PC-3 (cell line): ENCODE measurements around the gene SPG7. TPM values are rescaled to one million over a fixed set of nuclear protein-coding genes. Genes with fewer than 3 reads are reported as not detected.

Experiments
- ATAC-seq: fragments of 200-7000 bp; cut with Tn5 transposase; 2 replicates; pipeline ENCODE4 v1.9.1; 2020; ENCODE audit warnings: mild to moderate bottlenecking, moderate library complexity
- BruUV-seq: library from RNA; stranded (reverse); fragments of 400-500 nt; replicated peaks from 2 replicates; lab custom pipeline; 2021; lab: Mats Ljungman, UMichigan
- CTCF ChIA-PET: fragments of 300-600 bp; sonication (Branson Sonifier 250); formaldehyde crosslinking; loops from one replicate; lab custom pipeline; 2022; ENCODE audit warnings: antibody characterized with exemption; lab: Charles Lee
- POLR2A ChIA-PET: fragments of 300-600 bp; sonication (Branson Sonifier 250); formaldehyde crosslinking; loops from one replicate; lab custom pipeline; 2022; ENCODE audit warnings: antibody characterized with exemption; ENCODE audit not compliant: unreplicated experiment; lab: Charles Lee
- DNase-seq: peaks from one replicate; pipeline ENCODE4 v3.0.0-alpha.2; 2015
- H2AFZ ChIP-seq: fragments of 300-600 bp; sonication (generic); 2 replicates; pipeline ENCODE4 v1.6.0; 2016; ENCODE audit warnings: antibody characterized with exemption, low read length
- H3F3A ChIP-seq: fragments of 300-600 bp; sonication (generic); one replicate; pipeline ENCODE4 v1.6.0; 2017; ENCODE audit warnings: antibody characterized with exemption, low read length, control low read depth, mild to moderate bottlenecking; ENCODE audit not compliant: unreplicated experiment
- H3K27ac ChIP-seq: fragments of 300-600 bp; sonication (generic); 2 replicates; pipeline ENCODE4 v1.5.1; 2016; ENCODE audit warnings: mild to moderate bottlenecking, low read length
- H3K27me3 ChIP-seq: fragments of 300-600 bp; sonication (generic); 2 replicates; pipeline ENCODE4 v1.6.1; 2016; ENCODE audit warnings: low read length, mixed read lengths
- H3K36me3 ChIP-seq: fragments of 300-600 bp; sonication (generic); 2 replicates; pipeline ENCODE4 v1.6.1; 2016; ENCODE audit warnings: low read depth, mixed run types, low read length, mixed read lengths
- H3K4me1 ChIP-seq: fragments of 300-600 bp; sonication (generic); 2 replicates; pipeline ENCODE4 v1.5.1; 2016; ENCODE audit warnings: low read length; ENCODE audit not compliant: insufficient read depth
- H3K4me2 ChIP-seq: fragments of 300-600 bp; sonication (generic); 2 replicates; pipeline ENCODE4 v1.6.0; 2016; ENCODE audit warnings: low read length
- H3K4me3 ChIP-seq: fragments of 300-600 bp; sonication (generic); 2 replicates; pipeline ENCODE4 v1.5.1; 2016; ENCODE audit warnings: mild to moderate bottlenecking, low read length, mixed read lengths
- H3K79me2 ChIP-seq: fragments of 300-600 bp; sonication (generic); 2 replicates; pipeline ENCODE4 v1.6.1; 2017; ENCODE audit warnings: low read length, mixed read lengths
- H3K9ac ChIP-seq: fragments of 300-600 bp; sonication (generic); 2 replicates; pipeline ENCODE4 v1.6.0; 2016; ENCODE audit warnings: mild to moderate bottlenecking, low read length
- H3K9me2 ChIP-seq: fragments of 300-600 bp; sonication (generic); replicated peaks from 2 replicates; pipeline ENCODE4 v1.6.1; 2016; ENCODE audit warnings: mixed run types, low read length, mixed read lengths
- H3K9me3 ChIP-seq: fragments of 300-600 bp; sonication (generic); 2 replicates; pipeline ENCODE4 v1.6.1; 2016; ENCODE audit warnings: low read length, mixed read lengths
- H4K20me1 ChIP-seq: fragments of 300-600 bp; sonication (generic); 2 replicates; pipeline ENCODE4 v1.6.1; 2016; ENCODE audit warnings: low read length, mixed read lengths
- EZH2 ChIP-seq: fragments of 300-600 bp; sonication (generic); IDR thresholded peaks from one replicate; pipeline ENCODE4 v1.6.1; 2017; ENCODE audit warnings: antibody characterized with exemption, mild to moderate bottlenecking, low read length; ENCODE audit not compliant: unreplicated experiment
- EZH2phosphoT487 ChIP-seq: fragments of 300-600 bp; sonication (generic); IDR thresholded peaks from 2 replicates; pipeline ENCODE4 v1.6.1; 2018; ENCODE audit warnings: mild to moderate bottlenecking, antibody characterized with exemption, low read length, borderline replicate concordance
- intact Hi-C: fragments of 100-400 bp; cut with micrococcal nuclease; formaldehyde crosslinking; loops from 2 replicates; pipeline ENCODE4 v1.9.0; 2023
- total RNA-seq: library from RNA; depleted of rRNA; stranded (reverse); fragments of >200 nt; gene quantifications from 2 replicates; pipeline ENCODE4 v1.2.3, GENCODE V29; 2014
- TF ChIP-seq, protein P1 (sequence below): fragments of 300-600 bp; sonication (generic); conservative IDR thresholded peaks from 2 replicates; pipeline ENCODE4 v1.5.1; 2017; ENCODE audit warnings: antibody characterized with exemption, low read depth, mild to moderate bottlenecking, low read length

SPG7 gene
- total RNA-seq, 1 experiment from 2014 or later, result 106 TPM

GRCh38 chr16:89583197-89583894, 75.1 kb downstream of the SPG7 start:
- peaks cover 19% of the 10 kb centered on the region for H3K4me1 ChIP-seq
- H3K9ac ChIP-seq, result no peak overlapping the region
- no peak overlapping the region for H3K4me3 ChIP-seq
- peaks cover 6% of the 10 kb centered on the region for H3F3A ChIP-seq
- no peak for DNase-seq
- H3K4me2 ChIP-seq, result no peak overlapping the region
- ATAC-seq, result no peak
- H4K20me1 ChIP-seq, result no peaks in the 10 kb centered on the region
- intact Hi-C loops, result no loop called here
- no peaks in the 10 kb centered on the region for H3K9me3 ChIP-seq
- H3K27ac ChIP-seq, result no peak overlapping the region
- TF ChIP-seq, protein P1, sequence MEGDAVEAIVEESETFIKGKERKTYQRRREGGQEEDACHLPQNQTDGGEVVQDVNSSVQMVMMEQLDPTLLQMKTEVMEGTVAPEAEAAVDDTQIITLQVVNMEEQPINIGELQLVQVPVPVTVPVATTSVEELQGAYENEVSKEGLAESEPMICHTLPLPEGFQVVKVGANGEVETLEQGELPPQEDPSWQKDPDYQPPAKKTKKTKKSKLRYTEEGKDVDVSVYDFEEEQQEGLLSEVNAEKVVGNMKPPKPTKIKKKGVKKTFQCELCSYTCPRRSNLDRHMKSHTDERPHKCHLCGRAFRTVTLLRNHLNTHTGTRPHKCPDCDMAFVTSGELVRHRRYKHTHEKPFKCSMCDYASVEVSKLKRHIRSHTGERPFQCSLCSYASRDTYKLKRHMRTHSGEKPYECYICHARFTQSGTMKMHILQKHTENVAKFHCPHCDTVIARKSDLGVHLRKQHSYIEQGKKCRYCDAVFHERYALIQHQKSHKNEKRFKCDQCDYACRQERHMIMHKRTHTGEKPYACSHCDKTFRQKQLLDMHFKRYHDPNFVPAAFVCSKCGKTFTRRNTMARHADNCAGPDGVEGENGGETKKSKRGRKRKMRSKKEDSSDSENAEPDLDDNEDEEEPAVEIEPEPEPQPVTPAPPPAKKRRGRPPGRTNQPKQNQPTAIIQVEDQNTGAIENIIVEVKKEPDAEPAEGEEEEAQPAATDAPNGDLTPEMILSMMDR, result no peak
- TF ChIP-seq EZH2phosphoT487 (no peak), EZH2 (no peak)
- peaks cover 10% of the 10 kb centered on the region for H3K36me3 ChIP-seq
- BruUV-seq, result no TSS peak
- no peaks in the 10 kb centered on the region for H3K9me2 ChIP-seq
- no peaks in the 10 kb centered on the region for H3K27me3 ChIP-seq
- ChIA-PET CTCF (no interaction called here), POLR2A (no interaction called here)
- no peaks in the 10 kb centered on the region for H3K79me2 ChIP-seq
- no peak overlapping the region for H2AFZ ChIP-seq

DNA sequence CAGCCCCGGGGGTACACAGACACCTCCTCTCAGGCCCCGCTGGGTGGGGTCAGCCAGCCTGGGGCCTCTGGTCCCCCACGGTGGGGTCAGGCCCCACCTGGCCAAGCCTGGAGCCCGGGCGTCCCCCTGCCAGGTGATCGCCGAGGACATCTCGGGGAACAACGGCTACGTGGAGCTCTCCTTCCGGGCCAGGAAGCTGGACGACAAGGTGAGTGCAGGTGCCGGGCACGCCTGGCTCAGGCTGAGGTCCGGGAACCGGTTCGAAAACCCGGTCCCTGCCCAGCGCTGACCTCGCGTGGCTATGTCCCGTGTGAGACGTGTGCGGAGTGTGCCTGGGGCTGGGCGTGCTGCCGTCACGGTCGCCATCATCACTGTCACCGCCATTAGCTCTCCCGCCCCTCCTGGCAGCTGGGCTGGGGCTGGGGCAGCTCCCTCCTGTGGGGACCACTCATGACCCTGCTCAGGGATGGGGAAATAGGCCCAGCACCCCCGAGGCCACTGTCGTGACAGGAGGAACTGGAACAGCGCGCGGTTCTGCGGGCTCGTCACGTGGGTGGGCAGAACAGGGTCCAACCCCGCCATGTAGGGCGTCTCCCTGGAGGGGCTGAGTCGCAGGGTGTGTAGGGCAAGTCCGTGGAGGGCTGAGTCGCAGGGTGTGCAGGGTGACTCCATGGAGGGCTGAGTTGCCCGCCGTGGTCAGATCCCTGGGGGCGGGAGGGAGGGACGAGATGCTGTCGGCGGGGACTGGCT, 75.9 kb downstream of the SPG7 start:
- H3K4me2 ChIP-seq, result no peak overlapping the region
- POLR2A ChIA-PET, result no interaction called here
- no peaks in the 10 kb centered on the region for H3K79me2 ChIP-seq
- no peak overlapping the region for H3K27ac ChIP-seq
- DNase-seq (no peak), ATAC-seq (no peak)
- no peaks in the 10 kb centered on the region for H3K9me2 ChIP-seq
- no peaks in the 10 kb centered on the region for H3K9me3 ChIP-seq
- H4K20me1 ChIP-seq, result no peaks in the 10 kb centered on the region
- TF ChIP-seq EZH2, result no peak
- no peak for TF ChIP-seq EZH2phosphoT487
- TF ChIP-seq, protein P1, result no peak
- H3K4me3 ChIP-seq, result no peak overlapping the region
- H2AFZ ChIP-seq, result no peak overlapping the region
- no peaks in the 10 kb centered on the region for H3K27me3 ChIP-seq
- CTCF ChIA-PET, result no interaction called here
- peaks cover 10% of the 10 kb centered on the region for H3K36me3 ChIP-seq
- peaks cover 19% of the 10 kb centered on the region for H3K4me1 ChIP-seq
- BruUV-seq, result no TSS peak
- H3K9ac ChIP-seq, result no peak overlapping the region
- H3F3A ChIP-seq, result peaks cover 6% of the 10 kb centered on the region
- intact Hi-C loops, result no loop called here
